Panc1 (cell line): ENCODE results near the gene ARPC2.

Experiments
- CTCF ChIP-seq: fragments of 450-650 bp; IDR thresholded peaks from 2 replicates; pipeline ENCODE4 v1.5.1; 2017; ENCODE audit warnings: mild to moderate bottlenecking
- POLR2AphosphoS5 ChIP-seq: IDR thresholded peaks from 2 replicates; pipeline ENCODE4 v1.6.1; 2012; ENCODE audit warnings: mild to moderate bottlenecking, low read depth, low read length, moderate library complexity
- REST ChIP-seq, 2 experiments: IDR thresholded peaks; 2 replicates each; pipeline ENCODE4 v1.6.1; 2011 to 2012; ENCODE audit warnings: low read depth in 2 of 2, control low read depth in 1 of 2, low read length in 1 of 2, mild to moderate bottlenecking in 1 of 2, moderate library complexity in 1 of 2; ENCODE audit not compliant: insufficient read depth in 1 of 2
- SIN3A ChIP-seq: IDR thresholded peaks from 2 replicates; pipeline ENCODE4 v1.6.1; 2012; ENCODE audit warnings: low read depth, mild to moderate bottlenecking, low read length, moderate library complexity, borderline replicate concordance; ENCODE audit not compliant: insufficient read depth
- TCF7L2 ChIP-seq: IDR thresholded peaks from 2 replicates; pipeline ENCODE4 v1.6.1; 2011; ENCODE audit warnings: mild to moderate bottlenecking, low read depth, low read length, inconsistent platforms

- TF ChIP-seq CTCF (no peak), POLR2AphosphoS5 (no peak), SIN3A (no peak), REST (IDR thresholded peaks at IDR 0.05; ENCODE audit: insufficient read depth in 1 of 2, low read depth in 2 of 2, low read length in 1 of 2) (no peak), TCF7L2 (no peak)
These were observed 53.9 kb downstream of the ARPC2 start for GRCh38 chr2:218270721-218271486.
